Measurements from ENCODE around the gene TCTN1. TPM values are rescaled to one million over a fixed set of nuclear protein-coding genes. Genes with fewer than 3 reads are reported as not detected.
A peak's percentile ranks its signal among the peaks of the same experiment; 100 is the strongest.

Gene TCTN1
- total and polyA plus RNA-seq, 2 of the 13 experiments (the other 11 are each of a cell fraction or from before 2014, with no cell fraction given): 13.6 to 16.0 TPM

- TF ChIP-seq MAZ (IDR thresholded peaks at IDR 0.05; ENCODE audit: borderline replicate concordance, low read depth, low read length) (no peak), MAZ (CRISPR knock-in tag; IDR thresholded peaks at IDR 0.05; ENCODE audit: low read depth) (no peak; the same call in none of the 2 replicates), ARID5B (CRISPR knock-in tag; IDR thresholded peaks at IDR 0.05) (no peak), PAXIP1 (CRISPR knock-in tag; conservative IDR thresholded peaks at IDR 0.05) (peak; percentile 32; the same call in 1 of the 2 replicates), ZNF136 (CRISPR knock-in tag; IDR thresholded peaks at IDR 0.05; ENCODE audit: low read depth) (peak; percentile 72; the same call in 1 of the 2 replicates), TEF (CRISPR knock-in tag; IDR thresholded peaks at IDR 0.05) (peak; percentile 43; the same call in 1 of the 2 replicates), RFX3 (CRISPR knock-in tag; IDR thresholded peaks at IDR 0.05) (peak; percentile 90), ISX (CRISPR knock-in tag; conservative IDR thresholded peaks at IDR 0.05) (no peak), THAP7 (CRISPR knock-in tag; IDR thresholded peaks at IDR 0.05) (no peak), KLF12 (CRISPR knock-in tag; IDR thresholded peaks at IDR 0.05; ENCODE audit: borderline replicate concordance) (peak; percentile 96), ZNF414 (CRISPR knock-in tag; IDR thresholded peaks at IDR 0.05) (peak; percentile 64; the same call in 1 of the 2 replicates), SNAPC2 (CRISPR knock-in tag; IDR thresholded peaks at IDR 0.05) (peak; percentile 13; the same call in 1 of the 2 replicates), NR2F2 (IDR thresholded peaks at IDR 0.05; ENCODE audit: borderline replicate concordance, low read depth) (no peak), LRRFIP1 (CRISPR knock-in tag; conservative IDR thresholded peaks at IDR 0.05) (no peak), ZNF777 (CRISPR knock-in tag; IDR thresholded peaks at IDR 0.05) (peak; percentile 78)
Observed at GRCh38 chr12:110613771-110614684, at the start of gene TCTN1 (continued).
